HCT116 (cell line): Measurements from ENCODE around the gene C5orf63. TPM values are rescaled to one million over a fixed set of nuclear protein-coding genes. Genes with fewer than 3 reads are reported as not detected.

Experiments used
- ATAC-seq: fragments of 200-7000 bp; cut with Tn5 transposase; 2 replicates; pipeline ENCODE4 v1.9.1; 2020; ENCODE audit warnings: mild to moderate bottlenecking, moderate library complexity
- BruUV-seq: library from RNA; stranded (reverse); fragments of 400-500 nt; replicated peaks from 2 replicates; lab custom pipeline; 2021; lab: Mats Ljungman, UMichigan
- CTCF ChIA-PET: fragments of 300-600 bp; sonication (Branson Sonifier 250); formaldehyde crosslinking; loops from one replicate; lab custom pipeline; 2021; ENCODE audit warnings: antibody characterized with exemption; lab: Charles Lee
- POLR2A ChIA-PET: fragments of 300-600, 350-600 bp; sonication (Branson Sonifier 250); formaldehyde crosslinking; loops from one replicate; lab custom pipeline; 2021; ENCODE audit warnings: antibody characterized with exemption; lab: Charles Lee
- RAD21 ChIA-PET, 2 experiments: fragments of 300-600 bp; sonication (Branson Sonifier 250); formaldehyde crosslinking; loops; one replicate each; lab custom pipeline; 2023; ENCODE audit warnings: low total read pairs in 2 of 2; ENCODE audit not compliant: uncharacterized antibody in 2 of 2, unreplicated experiment in 2 of 2, low non-redundant PET in 1 of 2; lab: Charles Lee
- DNase-seq: peaks from one replicate; pipeline ENCODE4 v3.0.0-alpha.2; 2010; ENCODE audit warnings: low read depth, low spot score
- H2AFZ ChIP-seq: fragments of 200-600 bp; shearing (Covaris generic), sonication (generic); 2 replicates; pipeline ENCODE4 v1.6.1; 2017; ENCODE audit warnings: low read depth, mixed run types, mixed read lengths, antibody characterized with exemption, low read length; ENCODE audit not compliant: poor library complexity, severe bottlenecking
- H3K27ac ChIP-seq: 2 replicates; pipeline ENCODE4 v1.5.1; 2012; ENCODE audit warnings: low read depth, low read length
- H3K27me3 ChIP-seq: fragments of 200-600 bp; sonication (generic); 2 replicates; pipeline ENCODE4 v1.6.1; 2016; ENCODE audit warnings: mixed run types, low read length, mixed read lengths; ENCODE audit not compliant: insufficient read depth
- H3K36me3 ChIP-seq, 2 experiments: fragments of 200-500 bp in 1 of 2; fragments of 200-600 bp in 1 of 2; sonication (Bioruptor generic) in 1 of 2; sonication (generic) in 1 of 2; 2 replicates each; pipeline versions ENCODE4 v1.5.1 to v1.6.1; 2014 to 2016; ENCODE audit warnings: low read length in 2 of 2, inconsistent platforms in 1 of 2, mixed read lengths in 1 of 2, mixed run types in 1 of 2; ENCODE audit not compliant: insufficient read depth in 2 of 2, control insufficient read depth in 1 of 2
- H3K4me1 ChIP-seq, 2 experiments: fragments of 200-600 bp in 1 of 2; sonication (generic) in 1 of 2; 2 replicates each; pipeline versions ENCODE4 v1.5.1 to v1.6.1; 2012 to 2017; ENCODE audit warnings: low read length in 2 of 2, inconsistent platforms in 1 of 2, mild to moderate bottlenecking in 1 of 2, mixed read lengths in 1 of 2, mixed run types in 1 of 2, moderate library complexity in 1 of 2; ENCODE audit not compliant: insufficient read depth in 2 of 2, control insufficient read depth in 1 of 2
- H3K4me2 ChIP-seq: fragments of 200-600 bp; sonication (generic); 2 replicates; pipeline ENCODE4 v1.6.1; 2017; ENCODE audit warnings: mixed run types, low read length, mixed read lengths
- H3K4me3 ChIP-seq, 2 experiments: fragments of 200-600 bp in 1 of 2; sonication (generic) in 1 of 2; replicated peaks in 1 of 2; 2 replicates each; pipeline ENCODE4 v1.5.1; 2011 to 2016; ENCODE audit warnings: low read length in 2 of 2, control low read depth in 1 of 2, low read depth in 1 of 2, mild to moderate bottlenecking in 1 of 2, mixed read lengths in 1 of 2, mixed run types in 1 of 2
- H3K79me2 ChIP-seq: fragments of 200-600 bp; sonication (generic); 2 replicates; pipeline ENCODE4 v1.6.1; 2017; ENCODE audit warnings: mild to moderate bottlenecking, mixed run types, low read length, moderate library complexity, mixed read lengths; ENCODE audit not compliant: insufficient read depth
- H3K9ac ChIP-seq: fragments of 200-600 bp; sonication (generic); 2 replicates; pipeline ENCODE4 v1.6.1; 2016; ENCODE audit warnings: low read length, mixed read lengths
- H3K9me2 ChIP-seq: fragments of 200-600 bp; sonication (generic), shearing (Covaris generic); 2 replicates; pipeline ENCODE4 v1.6.1; 2017; ENCODE audit warnings: mixed run types, mild to moderate bottlenecking, moderate library complexity; ENCODE audit not compliant: insufficient read depth
- H3K9me3 ChIP-seq, 2 experiments: fragments of 200-500 bp in 1 of 2; fragments of 200-600 bp in 1 of 2; sonication (Bioruptor generic) in 1 of 2; sonication (generic) in 1 of 2; 2 replicates each; pipeline ENCODE4 v1.6.1; 2014 to 2017; ENCODE audit warnings: low read length in 2 of 2, mixed read lengths in 2 of 2, inconsistent platforms in 1 of 2, low read depth in 1 of 2, mild to moderate bottlenecking in 1 of 2, mixed run types in 1 of 2, moderate library complexity in 1 of 2; ENCODE audit not compliant: control insufficient read depth in 1 of 2, insufficient read depth in 1 of 2
- H4K20me1 ChIP-seq: fragments of 200-600 bp; sonication (generic), shearing (Covaris generic); 2 replicates; pipeline ENCODE4 v1.6.1; 2017; ENCODE audit warnings: mixed run types, mild to moderate bottlenecking, moderate library complexity; ENCODE audit not compliant: insufficient read depth
- POLR2A ChIP-seq: IDR thresholded peaks from 2 replicates; pipeline ENCODE4 v1.7.0; 2011; ENCODE audit warnings: borderline replicate concordance; ENCODE audit not compliant: insufficient read depth, insufficient read length; ENCODE audit errors: extremely low read depth
- POLR2AphosphoS5 ChIP-seq: IDR thresholded peaks from 2 replicates; pipeline ENCODE4 v1.6.1; 2011; ENCODE audit warnings: mild to moderate bottlenecking, low read depth, low read length, moderate library complexity
- SIN3A ChIP-seq: IDR thresholded peaks from 2 replicates; pipeline ENCODE4 v1.6.1; 2012; ENCODE audit warnings: low read depth
- SP1 ChIP-seq: IDR thresholded peaks from 2 replicates; pipeline ENCODE4 v1.6.1; 2012; ENCODE audit warnings: low read depth
- TCF7L2 ChIP-seq: IDR thresholded peaks from 2 replicates; pipeline ENCODE4 v1.7.0; 2011; ENCODE audit warnings: borderline replicate concordance, inconsistent platforms; ENCODE audit not compliant: insufficient read depth, insufficient read length; ENCODE audit errors: extremely low read depth
- YY1 ChIP-seq: IDR thresholded peaks from 2 replicates; pipeline ENCODE4 v1.6.1; 2011; ENCODE audit warnings: low read length, low read depth, moderate library complexity, mild to moderate bottlenecking; ENCODE audit not compliant: insufficient replicate concordance; ENCODE audit errors: extremely low read depth
- intact Hi-C: fragments of 100-400 bp; cut with micrococcal nuclease; formaldehyde crosslinking; loops from 2 replicates; pipeline ENCODE4 v1.10.0; 2022
- total RNA-seq: library from RNA; stranded (reverse); gene quantifications from one replicate; pipeline ENCODE4 v1.2.1, GENCODE V29; 2021; ENCODE audit not compliant: unreplicated experiment
- TF ChIP-seq, protein P1 (sequence below): IDR thresholded peaks from 2 replicates; pipeline ENCODE4 v1.6.1; 2011; ENCODE audit warnings: mild to moderate bottlenecking, low read length, moderate library complexity; ENCODE audit not compliant: insufficient replicate concordance; ENCODE audit errors: extremely low read depth
- TF ChIP-seq, protein P2 (sequence below), 3 experiments: fragments of 200-600 bp in 1 of 3; sonication (generic) in 1 of 3; IDR thresholded peaks in 2 of 3; conservative IDR thresholded peaks in 1 of 3; 2 replicates each; pipeline ENCODE4 v1.5.1; 2012 to 2017; ENCODE audit warnings: low read depth in 2 of 3, low read length in 2 of 3, antibody characterized with exemption in 1 of 3, borderline replicate concordance in 1 of 3, control low read depth in 1 of 3, mild to moderate bottlenecking in 1 of 3, mixed read lengths in 1 of 3, mixed run types in 1 of 3, moderate library complexity in 1 of 3; ENCODE audit not compliant: insufficient read depth in 1 of 3
- TF ChIP-seq, protein P3 (sequence below): IDR thresholded peaks from 2 replicates; pipeline ENCODE4 v1.6.1; 2012

C5orf63 gene
- total RNA-seq, 1 experiment from 2014 or later = 4.4 TPM

DNA sequence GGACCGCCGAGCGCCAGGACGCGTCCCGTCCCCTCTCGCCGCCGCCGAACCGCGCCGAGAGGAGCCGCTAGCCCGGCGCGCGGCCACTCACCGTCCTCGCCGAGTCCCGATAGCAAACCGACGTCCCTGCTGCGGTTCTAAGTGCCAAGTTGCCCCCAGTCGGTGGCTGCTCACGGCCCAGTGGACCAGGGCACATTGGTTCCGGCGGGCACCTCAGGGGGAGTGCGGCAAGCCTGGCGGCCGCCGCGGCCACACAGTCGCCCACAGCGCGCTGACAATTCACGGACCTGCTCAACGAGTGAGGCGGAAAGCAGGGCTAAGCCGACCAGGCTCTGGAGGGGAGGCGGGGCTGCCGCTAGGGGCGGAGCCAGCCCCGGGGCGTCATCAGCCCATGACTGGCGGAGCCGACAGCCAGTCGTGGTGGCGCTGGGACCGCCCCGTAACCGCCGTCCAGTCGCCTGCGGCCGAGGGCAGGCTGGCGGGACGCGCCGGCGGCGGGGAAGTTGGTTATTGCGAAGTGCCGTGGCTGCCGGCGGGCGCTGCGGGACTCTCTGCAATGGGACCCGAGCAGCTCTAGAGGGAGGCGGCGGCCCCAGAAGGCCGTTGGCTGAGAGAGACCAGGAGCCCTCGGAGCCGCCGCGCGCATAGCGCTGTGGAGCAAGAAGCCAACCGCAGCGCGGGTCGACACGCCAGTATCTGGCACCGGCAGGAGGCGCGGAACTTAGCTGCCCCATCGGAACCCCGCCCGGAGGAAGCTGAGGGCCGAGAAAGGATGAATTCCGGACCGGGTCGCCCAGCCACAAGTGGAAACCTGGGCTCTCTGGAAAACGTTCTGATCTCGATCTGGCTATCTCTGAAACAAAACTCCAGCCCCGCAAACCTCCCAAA, 42.8 kb downstream of the C5orf63 start, which contains the start of gene MARCHF3:
TSS of gene MARCHF3 (minus strand) at position 300 of the 888 bp plus-strand sequence. CDS start 112,387 bp downstream, outside the sequence.
- POLR2A ChIA-PET = interaction anchor here (0.5 kb wide), 1 partner anchor 485 kb away, joined by 3 read pairs; no protein-coding TSS in a partner anchor
- TSS peak; percentile 69 for BruUV-seq
- H3K27ac ChIP-seq = peak within 1 kb of the TSS; percentile 52

More for the DNA sequence above, 42.8 kb downstream of the C5orf63 start, which contains the start of gene MARCHF3:
- ATAC-seq (peak; percentile 95), DNase-seq (peak; percentile 85)
- TF ChIP-seq POLR2A = peak; percentile 86
- TF ChIP-seq, protein P1, sequence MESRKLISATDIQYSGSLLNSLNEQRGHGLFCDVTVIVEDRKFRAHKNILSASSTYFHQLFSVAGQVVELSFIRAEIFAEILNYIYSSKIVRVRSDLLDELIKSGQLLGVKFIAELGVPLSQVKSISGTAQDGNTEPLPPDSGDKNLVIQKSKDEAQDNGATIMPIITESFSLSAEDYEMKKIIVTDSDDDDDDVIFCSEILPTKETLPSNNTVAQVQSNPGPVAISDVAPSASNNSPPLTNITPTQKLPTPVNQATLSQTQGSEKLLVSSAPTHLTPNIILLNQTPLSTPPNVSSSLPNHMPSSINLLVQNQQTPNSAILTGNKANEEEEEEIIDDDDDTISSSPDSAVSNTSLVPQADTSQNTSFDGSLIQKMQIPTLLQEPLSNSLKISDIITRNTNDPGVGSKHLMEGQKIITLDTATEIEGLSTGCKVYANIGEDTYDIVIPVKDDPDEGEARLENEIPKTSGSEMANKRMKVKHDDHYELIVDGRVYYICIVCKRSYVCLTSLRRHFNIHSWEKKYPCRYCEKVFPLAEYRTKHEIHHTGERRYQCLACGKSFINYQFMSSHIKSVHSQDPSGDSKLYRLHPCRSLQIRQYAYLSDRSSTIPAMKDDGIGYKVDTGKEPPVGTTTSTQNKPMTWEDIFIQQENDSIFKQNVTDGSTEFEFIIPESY = no peak
- peak; percentile 88 for TF ChIP-seq SP1
- no peak for TF ChIP-seq TCF7L2
- TF ChIP-seq, protein P2, sequence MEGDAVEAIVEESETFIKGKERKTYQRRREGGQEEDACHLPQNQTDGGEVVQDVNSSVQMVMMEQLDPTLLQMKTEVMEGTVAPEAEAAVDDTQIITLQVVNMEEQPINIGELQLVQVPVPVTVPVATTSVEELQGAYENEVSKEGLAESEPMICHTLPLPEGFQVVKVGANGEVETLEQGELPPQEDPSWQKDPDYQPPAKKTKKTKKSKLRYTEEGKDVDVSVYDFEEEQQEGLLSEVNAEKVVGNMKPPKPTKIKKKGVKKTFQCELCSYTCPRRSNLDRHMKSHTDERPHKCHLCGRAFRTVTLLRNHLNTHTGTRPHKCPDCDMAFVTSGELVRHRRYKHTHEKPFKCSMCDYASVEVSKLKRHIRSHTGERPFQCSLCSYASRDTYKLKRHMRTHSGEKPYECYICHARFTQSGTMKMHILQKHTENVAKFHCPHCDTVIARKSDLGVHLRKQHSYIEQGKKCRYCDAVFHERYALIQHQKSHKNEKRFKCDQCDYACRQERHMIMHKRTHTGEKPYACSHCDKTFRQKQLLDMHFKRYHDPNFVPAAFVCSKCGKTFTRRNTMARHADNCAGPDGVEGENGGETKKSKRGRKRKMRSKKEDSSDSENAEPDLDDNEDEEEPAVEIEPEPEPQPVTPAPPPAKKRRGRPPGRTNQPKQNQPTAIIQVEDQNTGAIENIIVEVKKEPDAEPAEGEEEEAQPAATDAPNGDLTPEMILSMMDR (IDR thresholded peaks at IDR 0.05 in 2 of 3, conservative IDR thresholded peaks at IDR 0.05 in 1 of 3; ENCODE audit: borderline replicate concordance in 1 of 3, insufficient read depth in 1 of 3, low read depth in 2 of 3, low read length in 2 of 3) = peak in 2 of 3 experiments; percentile 18 to 22; a peak in 3 of 6 replicates
- TF ChIP-seq YY1 = peak; percentile 1
- TF ChIP-seq POLR2AphosphoS5 = peak; percentile 84
- peak; percentile 79; the same call in 1 of the 2 replicates for TF ChIP-seq SIN3A
- TF ChIP-seq, protein P3, sequence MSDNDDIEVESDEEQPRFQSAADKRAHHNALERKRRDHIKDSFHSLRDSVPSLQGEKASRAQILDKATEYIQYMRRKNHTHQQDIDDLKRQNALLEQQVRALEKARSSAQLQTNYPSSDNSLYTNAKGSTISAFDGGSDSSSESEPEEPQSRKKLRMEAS = peak; percentile 87
- Histone ChIP-seq H4K20me1 (no peaks in the 10 kb centered on the region), H3K4me3 (peak within 1 kb of the TSS; percentile 62 to 81), H3K4me1 (peaks cover 0 to 6% of the 10 kb centered on the region in 2 experiments; a peak in 1 of 4 replicates), H3K36me3 (no peaks in the 10 kb centered on the region), H3K79me2 (no peaks in the 10 kb centered on the region), H3K27me3 (no peaks in the 10 kb centered on the region), H3K9ac (peak within 1 kb of the TSS; percentile 62), H3K9me3 (no peaks in the 10 kb centered on the region), H3K4me2 (peak within 1 kb of the TSS; percentile 93), H2AFZ (peak within 1 kb of the TSS; percentile 86), H3K9me2 (no peaks in the 10 kb centered on the region)
- ChIA-PET RAD21 (no interaction called here), CTCF (interaction anchor here (1.2 kb wide), 1 partner anchor 9 kb away, joined by 4 read pairs; no protein-coding TSS in a partner anchor)
- intact Hi-C loops = loop anchor here (10.0 kb wide), 1 partner anchor 284 kb away; no protein-coding TSS in a partner anchor
